Fibroblast of lung (primary cell): ENCODE results near the gene HNRNPH2. TPM values are rescaled to one million over a fixed set of nuclear protein-coding genes. Genes with fewer than 3 reads are reported as not detected.

ENCODE experiments used
- DNase-seq, 2 donors: peaks; one replicate each; pipeline versions ENCODE4 v3.0.0 to v3.0.0-alpha.2; 2010; ENCODE audit warnings: low read depth in 2 of 2
- H2AFZ ChIP-seq: 2 replicates; pipeline ENCODE4 v1.5.1; 2012; ENCODE audit warnings: low read length, control low read depth, inconsistent platforms
- H3K27ac ChIP-seq: 2 replicates; pipeline ENCODE4 v1.5.1; 2011; ENCODE audit warnings: low read length, control low read depth; ENCODE audit not compliant: insufficient read depth
- H3K27me3 ChIP-seq: 2 replicates; pipeline ENCODE4 v1.5.1; 2011; ENCODE audit warnings: mild to moderate bottlenecking, low read length; ENCODE audit not compliant: control insufficient read depth, insufficient read depth
- H3K36me3 ChIP-seq: 2 replicates; pipeline ENCODE4 v1.5.1; 2011; ENCODE audit warnings: low read length; ENCODE audit not compliant: control insufficient read depth, insufficient read depth
- H3K4me1 ChIP-seq: 2 replicates; pipeline ENCODE4 v1.5.1; 2011; ENCODE audit warnings: low read length; ENCODE audit not compliant: control insufficient read depth, insufficient read depth; ENCODE audit errors: extremely low read depth
- H3K4me2 ChIP-seq: 2 replicates; pipeline ENCODE4 v1.5.1; 2011; ENCODE audit warnings: low read length, control low read depth; ENCODE audit not compliant: insufficient read depth; ENCODE audit errors: extremely low read depth
- H3K4me3 ChIP-seq, 4 experiments: fragments of 200-600 bp in 1 of 4; sonication (generic) in 1 of 4; replicated peaks in 1 of 4; 2 replicates each; pipeline ENCODE4 v1.5.1; 2011 to 2016; ENCODE audit warnings: low read length in 4 of 4, low read depth in 3 of 4, mild to moderate bottlenecking in 3 of 4, control low read depth in 2 of 4, inconsistent platforms in 1 of 4, mixed read lengths in 1 of 4; ENCODE audit not compliant: insufficient read depth in 1 of 4; ENCODE audit errors: control extremely low read depth in 1 of 4
- H3K79me2 ChIP-seq: 2 replicates; pipeline ENCODE4 v1.5.1; 2012; ENCODE audit warnings: mild to moderate bottlenecking, low read length, inconsistent platforms; ENCODE audit not compliant: control insufficient read depth, insufficient read depth
- H3K9ac ChIP-seq: 2 replicates; pipeline ENCODE4 v1.5.1; 2011; ENCODE audit warnings: mild to moderate bottlenecking, low read length, control low read depth; ENCODE audit not compliant: insufficient read depth
- H3K9me3 ChIP-seq: 2 replicates; pipeline ENCODE4 v1.5.1; 2012; ENCODE audit warnings: low read depth, low read length; ENCODE audit not compliant: control insufficient read depth, insufficient read depth
- H4K20me1 ChIP-seq: 2 replicates; pipeline ENCODE4 v1.5.1; 2011; ENCODE audit warnings: low read length; ENCODE audit not compliant: control insufficient read depth, insufficient read depth; ENCODE audit errors: extremely low read depth
- CTCF ChIP-seq, 2 donors: IDR thresholded peaks in 1 of 2; conservative IDR thresholded peaks in 1 of 2; 1 replicate in 1 of 2; 2 replicates in 1 of 2; pipeline ENCODE4 v1.5.1; 2011 to 2012; ENCODE audit warnings: low read length in 2 of 2, control low read depth in 1 of 2, inconsistent platforms in 1 of 2, low read depth in 1 of 2, mild to moderate bottlenecking in 1 of 2
- EZH2 ChIP-seq: IDR thresholded peaks from 2 replicates; pipeline ENCODE4 v1.5.1; 2012; ENCODE audit warnings: low read length, control low read depth, mild to moderate bottlenecking; ENCODE audit errors: missing control alignments
- polyA minus RNA-seq: library from RNA; depleted of rRNA, polyadenylated mRNA; stranded (reverse); fragments of >200 nt; gene quantifications from 2 replicates; pipeline ENCODE4 v1.2.3, GENCODE V29; 2011; ENCODE audit warnings: low replicate concordance
- polyA plus RNA-seq, 2 donors: library from polyadenylated mRNA; depleted of rRNA in 1 of 2; stranded (reverse) in 1 of 2; unstranded in 1 of 2; fragments of >200 nt; gene quantifications; 2 replicates each; pipeline ENCODE4 v1.2.1, GENCODE V29; 2011 to 2012; ENCODE audit warnings: missing spikeins in 1 of 2
- total RNA-seq: library from RNA; depleted of rRNA; stranded (reverse); fragments of >200 nt; gene quantifications from 2 replicates; pipeline ENCODE4 v1.2.1, GENCODE V29; 2014

Gene HNRNPH2
- total RNA-seq (82.7 and 84.1 TPM in 2 replicates), polyA plus RNA-seq (76.6 and 91.5 TPM in 2 replicates), polyA minus RNA-seq (9.3 and 12.6 TPM in 2 replicates)
- polyA plus RNA-seq (2012) = 92.2 and 98.7 TPM in 2 replicates

- Histone ChIP-seq H4K20me1 (no peaks in the 10 kb centered on the region), H3K36me3 (no peaks in the 10 kb centered on the region), H3K79me2 (peaks cover 55% of the 10 kb centered on the region), H3K4me1 (no peaks in the 10 kb centered on the region), H3K9ac (peak within 1 kb of the TSS; percentile 91), H3K27me3 (no peaks in the 10 kb centered on the region), H3K4me2 (peak within 1 kb of the TSS; percentile 87), H3K4me3 (peak within 1 kb of the TSS; percentile 75 to 96 (median 81)), H2AFZ (peak within 1 kb of the TSS; percentile 66), H3K9me3 (no peaks in the 10 kb centered on the region), H3K27ac (peak within 1 kb of the TSS; percentile 98)
- TF ChIP-seq EZH2 (no peak), CTCF (conservative IDR thresholded peaks at IDR 0.05 in 1 of 2, IDR thresholded peaks at IDR 0.05 in 1 of 2; ENCODE audit: low read depth in 1 of 2, low read length in 2 of 2) (no peak)
- peak; percentile 98 to 99 for DNase-seq
Measured at GRCh38 chrX:101407748-101408531, at the start of gene HNRNPH2, which contains the start of gene GLA. HNRNPH2 (plus strand) TSS chrX:101408222; CDS start chrX:101411989, 3,767 bp downstream. GLA (minus strand) TSS chrX:101407925; CDS start chrX:101407903, 22 bp downstream.

GRCh38 chrX:101359966-101360365, 48.1 kb upstream of the HNRNPH2 start:
- H2AFZ ChIP-seq = no peak overlapping the region
- no peaks in the 10 kb centered on the region for H3K4me1 ChIP-seq

More at GRCh38 chrX:101359966-101360365, 48.1 kb upstream of the HNRNPH2 start:
- DNase-seq = peak in 1 of 2 donors; percentile 8
- no peak overlapping the region for H3K4me3 ChIP-seq
- no peak overlapping the region for H3K9ac ChIP-seq
- no peaks in the 10 kb centered on the region for H3K9me3 ChIP-seq
- H4K20me1 ChIP-seq = no peaks in the 10 kb centered on the region
- H3K36me3 ChIP-seq = no peaks in the 10 kb centered on the region
- no peaks in the 10 kb centered on the region for H3K27me3 ChIP-seq
- TF ChIP-seq EZH2 (no peak), CTCF (conservative IDR thresholded peaks at IDR 0.05 in 1 of 2, IDR thresholded peaks at IDR 0.05 in 1 of 2; ENCODE audit: low read depth in 1 of 2, low read length in 2 of 2) (no peak)
- H3K4me2 ChIP-seq = no peak overlapping the region
- no peaks in the 10 kb centered on the region for H3K79me2 ChIP-seq
- no peak overlapping the region for H3K27ac ChIP-seq
